ENCODE measurements around the gene PADI3.

Gene PADI3

GRCh38 chr1:17211377-17211776 is 37.5 kb upstream of the PADI3 start:
- Mint-ChIP-seq H3K9me3 (no peaks in the 10 kb centered on the region), H3K4me1 (peaks cover 55% of the 10 kb centered on the region), H3K4me3 (no peak overlapping the region), H3K27me3 (peaks cover 6% of the 10 kb centered on the region), H3K36me3 (no peaks in the 10 kb centered on the region), H3K27ac (no peak overlapping the region)

- Mint-ChIP-seq H3K27me3 (peaks cover 6% of the 10 kb centered on the region), H3K36me3 (no peaks in the 10 kb centered on the region), H3K4me1 (peaks cover 55% of the 10 kb centered on the region), H3K9me3 (no peaks in the 10 kb centered on the region), H3K27ac (no peak overlapping the region), H3K4me3 (peak overlapping the region; percentile 80)
Measured at GRCh38 chr1:17212009-17212408, 36.9 kb upstream of the PADI3 start.

GRCh38 chr1:17212487-17213121 is 36.3 kb upstream of the PADI3 start:
- Mint-ChIP-seq H3K9me3 (no peaks in the 10 kb centered on the region), H3K27me3 (peaks cover 6% of the 10 kb centered on the region), H3K36me3 (no peaks in the 10 kb centered on the region), H3K27ac (no peak overlapping the region), H3K4me1 (peaks cover 49% of the 10 kb centered on the region), H3K4me3 (peak overlapping the region; percentile 80)

- H3K9me3 Mint-ChIP-seq, result no peaks in the 10 kb centered on the region
- peaks cover 42% of the 10 kb centered on the region for H3K4me1 Mint-ChIP-seq
- H3K36me3 Mint-ChIP-seq, result no peaks in the 10 kb centered on the region
- peaks cover 6% of the 10 kb centered on the region for H3K27me3 Mint-ChIP-seq
- H3K4me3 Mint-ChIP-seq, result peak overlapping the region; percentile 80
- H3K27ac Mint-ChIP-seq, result no peak overlapping the region
Measured at GRCh38 chr1:17213148-17213781, 35.6 kb upstream of the PADI3 start.

GRCh38 chr1:17213782-17214148 is 35.1 kb upstream of the PADI3 start:
- Mint-ChIP-seq H3K4me1 (peaks cover 39% of the 10 kb centered on the region), H3K9me3 (no peaks in the 10 kb centered on the region), H3K27ac (no peak overlapping the region), H3K27me3 (peaks cover 6% of the 10 kb centered on the region), H3K36me3 (no peaks in the 10 kb centered on the region), H3K4me3 (no peak overlapping the region)

- H3K36me3 Mint-ChIP-seq, result no peaks in the 10 kb centered on the region
- H3K27me3 Mint-ChIP-seq, result peaks cover 6% of the 10 kb centered on the region
- H3K4me3 Mint-ChIP-seq, result no peak overlapping the region
- peaks cover 36% of the 10 kb centered on the region for H3K4me1 Mint-ChIP-seq
- no peaks in the 10 kb centered on the region for H3K9me3 Mint-ChIP-seq
- no peak overlapping the region for H3K27ac Mint-ChIP-seq
Measured at GRCh38 chr1:17214876-17215544, 33.9 kb upstream of the PADI3 start.

GRCh38 chr1:17215545-17215890 is 33.4 kb upstream of the PADI3 start:
- peaks cover 6% of the 10 kb centered on the region for H3K27me3 Mint-ChIP-seq
- peak overlapping the region; percentile 47 for H3K27ac Mint-ChIP-seq
- H3K4me1 Mint-ChIP-seq, result peaks cover 36% of the 10 kb centered on the region
- no peaks in the 10 kb centered on the region for H3K36me3 Mint-ChIP-seq
- no peak overlapping the region for H3K4me3 Mint-ChIP-seq
- no peaks in the 10 kb centered on the region for H3K9me3 Mint-ChIP-seq

- Mint-ChIP-seq H3K27me3 (peaks cover 6% of the 10 kb centered on the region), H3K36me3 (no peaks in the 10 kb centered on the region), H3K4me3 (no peak overlapping the region), H3K9me3 (no peaks in the 10 kb centered on the region), H3K27ac (peak overlapping the region; percentile 47), H3K4me1 (peaks cover 35% of the 10 kb centered on the region)
Measured at GRCh38 chr1:17216078-17216477, 32.8 kb upstream of the PADI3 start.

- Mint-ChIP-seq H3K4me3 (no peak overlapping the region), H3K4me1 (peaks cover 19% of the 10 kb centered on the region), H3K9me3 (no peaks in the 10 kb centered on the region), H3K36me3 (no peaks in the 10 kb centered on the region), H3K27ac (no peak overlapping the region), H3K27me3 (peaks cover 6% of the 10 kb centered on the region)
Measured at GRCh38 chr1:17217607-17218006, 31.3 kb upstream of the PADI3 start.

- Mint-ChIP-seq H3K27ac (no peak overlapping the region), H3K36me3 (no peaks in the 10 kb centered on the region), H3K27me3 (no peaks in the 10 kb centered on the region), H3K9me3 (no peaks in the 10 kb centered on the region), H3K4me3 (no peak overlapping the region), H3K4me1 (peaks cover 6% of the 10 kb centered on the region)
Measured at GRCh38 chr1:17218939-17219338, 30.0 kb upstream of the PADI3 start.

GRCh38 chr1:17220287-17220686 is 28.6 kb upstream of the PADI3 start:
- H3K27me3 Mint-ChIP-seq, result no peaks in the 10 kb centered on the region
- no peaks in the 10 kb centered on the region for H3K9me3 Mint-ChIP-seq
- no peak overlapping the region for H3K27ac Mint-ChIP-seq
- no peaks in the 10 kb centered on the region for H3K4me1 Mint-ChIP-seq
- H3K4me3 Mint-ChIP-seq, result no peak overlapping the region
- H3K36me3 Mint-ChIP-seq, result no peaks in the 10 kb centered on the region

GRCh38 chr1:17222557-17222956 is 26.3 kb upstream of the PADI3 start:
- Mint-ChIP-seq H3K9me3 (no peaks in the 10 kb centered on the region), H3K36me3 (no peaks in the 10 kb centered on the region), H3K27ac (no peak overlapping the region), H3K4me1 (no peaks in the 10 kb centered on the region), H3K4me3 (no peak overlapping the region), H3K27me3 (no peaks in the 10 kb centered on the region)

GRCh38 chr1:17224434-17224833 is 24.5 kb upstream of the PADI3 start:
- Mint-ChIP-seq H3K27me3 (no peaks in the 10 kb centered on the region), H3K4me3 (no peak overlapping the region), H3K4me1 (no peaks in the 10 kb centered on the region), H3K36me3 (no peaks in the 10 kb centered on the region), H3K9me3 (no peaks in the 10 kb centered on the region), H3K27ac (no peak overlapping the region)

- H3K36me3 Mint-ChIP-seq, result no peaks in the 10 kb centered on the region
- no peak overlapping the region for H3K27ac Mint-ChIP-seq
- H3K9me3 Mint-ChIP-seq, result no peaks in the 10 kb centered on the region
- H3K27me3 Mint-ChIP-seq, result no peaks in the 10 kb centered on the region
- H3K4me3 Mint-ChIP-seq, result no peak overlapping the region
- no peaks in the 10 kb centered on the region for H3K4me1 Mint-ChIP-seq
Measured at GRCh38 chr1:17225140-17225539, 23.8 kb upstream of the PADI3 start.

GRCh38 chr1:17227358-17227915 is 21.5 kb upstream of the PADI3 start:
- Mint-ChIP-seq H3K27me3 (no peaks in the 10 kb centered on the region), H3K4me3 (no peak overlapping the region), H3K4me1 (no peaks in the 10 kb centered on the region), H3K36me3 (no peaks in the 10 kb centered on the region), H3K9me3 (no peaks in the 10 kb centered on the region), H3K27ac (no peak overlapping the region)

GRCh38 chr1:17228619-17229018 is 20.3 kb upstream of the PADI3 start:
- no peaks in the 10 kb centered on the region for H3K36me3 Mint-ChIP-seq
- H3K27me3 Mint-ChIP-seq, result no peaks in the 10 kb centered on the region
- H3K4me1 Mint-ChIP-seq, result no peaks in the 10 kb centered on the region
- no peak overlapping the region for H3K4me3 Mint-ChIP-seq
- H3K27ac Mint-ChIP-seq, result no peak overlapping the region
- H3K9me3 Mint-ChIP-seq, result no peaks in the 10 kb centered on the region

Measured in activated naive CD4-positive, alpha-beta T cell treated with anti-CD3 and anti-CD28 coated beads, Interleukin-2, amount 50 U/mL, for 24 hours (primary cell).